ENCODE results near the gene TFEB.

TFEB gene

DNA sequence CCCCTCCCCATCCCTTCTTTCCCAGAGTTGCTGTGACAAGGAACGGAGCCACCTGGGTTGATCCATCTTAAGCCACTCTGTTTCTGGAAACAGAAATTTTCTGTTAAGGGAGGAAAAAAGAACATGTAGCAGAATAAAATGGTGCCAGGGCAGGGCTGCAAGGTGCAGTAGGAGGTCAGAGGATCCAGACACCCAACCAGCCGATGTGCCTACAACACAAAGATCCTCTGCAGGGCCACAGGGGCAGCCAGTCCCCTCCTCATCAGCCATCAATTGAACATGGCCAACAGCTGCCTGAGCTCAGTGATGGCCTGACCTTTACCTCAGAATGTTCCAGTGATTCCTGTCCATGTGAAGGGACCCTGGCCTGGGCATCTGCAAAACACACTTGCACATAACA is 85.3 kb downstream of the TFEB start:
- no peak for DNase-seq

DNA sequence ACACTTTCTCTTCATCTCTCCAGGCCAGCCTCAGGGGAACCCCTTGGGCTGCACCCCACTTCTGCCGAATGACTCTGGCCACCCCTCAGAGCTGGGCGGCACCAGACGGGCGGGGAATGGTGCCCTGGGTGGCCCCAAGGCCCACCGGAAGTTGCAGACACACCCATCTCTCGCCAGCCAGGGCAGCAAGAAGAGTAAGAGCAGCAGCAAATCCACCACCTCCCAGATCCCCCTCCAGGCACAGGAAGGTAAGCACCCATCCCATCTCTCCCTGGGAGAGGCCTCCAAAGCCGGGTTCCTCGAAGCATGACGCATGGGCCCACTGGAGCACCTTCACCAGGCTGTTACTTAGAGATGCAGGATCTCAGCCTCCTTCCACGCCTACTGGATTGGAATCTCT is 85.8 kb downstream of the TFEB start:
- no peak for DNase-seq

DNA sequence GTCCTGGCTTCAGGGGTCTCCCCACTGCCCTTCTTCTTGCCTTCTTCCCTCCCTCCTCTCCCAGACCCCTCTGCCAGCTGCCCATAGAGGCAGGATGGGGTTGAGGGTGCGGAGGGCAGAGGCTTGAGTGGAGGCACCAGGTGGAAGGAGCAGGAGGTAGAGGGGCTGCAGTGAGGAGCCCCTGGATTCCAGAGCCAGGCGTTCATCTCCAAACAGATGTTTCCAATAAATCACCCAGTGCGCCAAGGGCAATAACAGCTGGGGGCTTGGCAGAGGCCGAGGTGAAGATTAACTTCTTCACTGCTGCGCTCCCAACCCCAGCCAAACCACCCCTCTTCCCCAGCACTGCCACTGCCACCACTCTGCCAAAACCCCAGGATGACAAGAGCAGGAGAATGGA is 86.5 kb downstream of the TFEB start:
- DNase-seq, result no peak

DNA sequence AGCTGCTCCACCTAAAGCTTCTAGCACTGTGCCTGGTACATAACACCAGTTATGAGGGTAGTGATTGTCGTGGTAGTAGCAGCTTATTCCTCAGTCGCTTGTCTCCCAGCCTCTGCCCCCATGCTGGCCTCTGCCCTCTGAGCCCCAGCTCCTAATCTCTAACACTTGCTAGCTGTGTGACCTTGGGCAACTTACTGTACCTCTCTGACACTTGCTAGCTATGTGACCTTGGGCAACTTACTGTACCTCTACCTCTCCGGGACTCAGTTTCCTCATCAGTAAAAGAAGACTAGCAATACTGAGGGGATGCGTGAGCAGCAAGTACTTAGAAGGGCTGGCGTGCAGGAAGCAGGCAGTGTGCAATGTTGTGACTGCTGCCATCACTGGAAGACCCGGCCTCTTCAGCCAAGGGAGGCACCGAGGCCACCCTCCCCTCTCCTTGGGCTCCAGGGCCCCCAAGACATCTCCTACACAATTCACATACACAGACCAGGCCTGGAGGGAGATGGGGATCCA is 87.3 kb downstream of the TFEB start:
- DNase-seq, result no peak

DNA sequence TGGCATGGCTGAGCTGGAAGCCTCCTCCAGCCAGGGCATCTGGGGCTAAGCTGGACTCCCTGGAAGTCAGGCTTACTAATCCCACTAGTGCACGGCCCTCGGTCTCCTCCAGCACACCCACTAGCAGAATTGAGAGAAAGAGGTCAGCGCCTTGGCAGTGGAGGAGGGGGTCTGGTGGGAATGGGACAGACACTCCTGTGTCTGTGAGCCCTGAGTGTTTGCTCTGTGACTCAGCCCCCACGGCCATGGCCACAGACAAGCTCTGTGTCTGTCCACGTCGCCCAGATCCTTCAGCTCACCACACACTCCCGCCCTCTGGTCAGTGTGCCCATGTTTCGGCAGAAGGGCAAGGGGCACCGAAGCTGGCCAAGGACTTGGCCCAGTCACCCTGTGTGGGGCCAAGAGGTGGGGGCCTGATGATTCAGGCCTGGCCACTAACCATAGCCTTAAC is 88.3 kb downstream of the TFEB start:
- DNase-seq, result no peak

DNA sequence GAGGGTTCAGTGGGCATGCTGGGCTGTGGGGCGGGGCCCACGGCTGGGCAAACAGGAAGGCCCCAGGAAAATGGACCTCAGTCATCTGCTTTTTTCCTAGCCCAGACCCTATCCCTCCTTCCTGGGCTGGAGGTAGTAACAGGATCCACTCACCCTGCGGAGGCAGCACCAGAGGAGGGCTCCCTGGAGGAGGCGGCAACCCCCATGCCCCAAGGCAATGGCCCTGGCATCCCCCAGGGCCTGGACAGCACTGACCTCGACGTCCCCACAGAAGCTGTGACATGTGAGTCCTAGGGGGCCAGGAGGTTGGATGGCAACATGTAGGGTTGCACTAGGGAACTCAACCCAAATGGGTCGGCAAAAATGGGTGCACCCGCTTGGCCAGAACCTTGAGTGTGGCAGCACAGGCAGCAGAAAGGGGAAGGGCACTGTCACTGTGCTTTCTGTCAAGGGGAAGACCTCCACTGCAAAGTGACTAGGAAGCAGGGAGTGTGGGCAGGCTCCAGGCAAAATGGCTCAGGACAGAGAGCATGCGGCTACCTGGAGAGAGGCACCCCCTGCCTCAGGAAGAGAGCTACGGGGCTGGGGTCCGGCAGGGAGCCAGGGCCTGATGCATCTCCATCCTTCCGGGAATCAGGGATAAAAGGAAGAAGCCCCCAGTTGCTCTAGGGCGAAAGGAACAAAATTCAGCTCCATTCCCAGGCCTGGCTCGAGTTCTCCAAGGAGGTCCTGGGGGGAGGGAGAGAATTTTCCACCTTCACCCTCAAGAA is 89.2 kb downstream of the TFEB start:
- no peak for DNase-seq

DNA sequence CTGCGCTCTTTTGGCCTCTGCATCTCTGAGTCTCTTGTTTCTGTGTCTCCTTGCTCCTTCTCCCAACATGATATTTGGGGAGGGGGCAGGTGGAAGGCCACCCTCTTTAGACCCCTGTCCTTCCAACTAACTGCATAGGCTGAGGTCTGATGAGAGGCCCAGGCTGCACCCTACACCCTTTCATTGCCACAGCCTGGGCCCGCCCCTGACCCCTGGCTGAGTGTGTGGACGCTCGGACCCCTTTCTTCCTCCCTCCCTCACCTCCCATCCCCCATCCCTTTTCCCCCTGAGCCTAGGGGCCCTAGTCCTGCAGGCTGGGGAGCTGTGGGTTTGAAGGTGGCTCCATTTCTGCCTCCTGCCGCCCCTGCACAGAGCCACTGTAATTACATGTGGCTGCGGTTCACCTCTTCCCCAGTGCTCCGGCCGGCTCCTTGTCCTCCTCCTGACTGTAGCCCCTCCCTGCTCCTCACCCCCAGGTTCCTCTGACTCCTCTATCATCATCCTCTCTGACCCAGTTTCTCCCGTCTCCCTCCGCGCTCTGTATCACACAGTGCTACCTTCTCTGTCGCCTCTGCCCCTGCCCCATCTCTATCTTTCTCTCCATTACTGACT is 90.3 kb downstream of the TFEB start:
- DNase-seq, result no peak

DNA sequence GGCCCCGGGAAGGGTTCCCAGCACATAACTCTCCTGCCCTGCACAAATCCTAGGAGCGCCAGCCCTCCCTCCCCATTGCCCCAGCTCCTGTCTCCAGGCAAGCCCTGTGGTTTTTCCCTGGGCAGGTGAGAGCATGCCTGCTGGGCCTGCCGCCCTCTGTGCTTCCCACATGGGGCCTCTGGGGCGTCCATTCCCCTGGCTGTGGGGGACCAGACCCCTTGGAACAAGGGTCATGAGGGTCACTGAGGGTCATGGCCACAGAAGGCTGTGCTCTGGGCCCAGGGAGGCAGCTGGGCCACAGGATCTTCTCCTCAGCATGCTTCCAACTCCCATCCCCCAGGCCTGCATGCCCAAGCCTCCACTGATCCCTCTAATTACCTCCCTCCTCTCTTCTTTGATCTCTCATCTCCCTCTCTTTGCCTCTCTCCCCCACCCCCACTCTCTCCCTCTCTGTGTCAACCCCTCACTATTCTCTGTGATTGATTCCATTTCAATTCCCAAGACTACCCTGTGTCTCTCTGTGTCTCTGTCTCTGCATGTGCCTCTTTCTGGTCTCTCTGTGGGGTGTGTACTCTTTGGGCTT is 91.0 kb downstream of the TFEB start:
- no peak for DNase-seq

DNA sequence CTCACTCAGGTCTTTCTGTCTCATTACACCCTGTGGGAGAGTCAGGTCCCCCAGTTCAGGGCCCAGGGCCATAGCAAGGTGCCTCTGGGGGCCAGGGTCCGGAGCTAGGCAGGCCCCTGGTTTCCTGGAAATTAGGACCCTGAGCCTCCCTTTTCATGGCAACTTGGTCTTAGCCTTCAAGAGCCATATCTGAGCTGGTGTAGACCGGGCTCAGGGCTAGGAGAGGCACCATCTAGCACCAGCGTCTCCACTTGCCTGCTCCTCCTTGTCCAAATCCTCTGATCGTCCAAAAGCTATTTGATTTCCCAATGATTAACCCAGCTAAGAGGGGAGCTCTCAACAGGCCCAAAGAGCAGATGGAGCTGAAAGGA is 91.5 kb downstream of the TFEB start:
- no peak for DNase-seq

DNA sequence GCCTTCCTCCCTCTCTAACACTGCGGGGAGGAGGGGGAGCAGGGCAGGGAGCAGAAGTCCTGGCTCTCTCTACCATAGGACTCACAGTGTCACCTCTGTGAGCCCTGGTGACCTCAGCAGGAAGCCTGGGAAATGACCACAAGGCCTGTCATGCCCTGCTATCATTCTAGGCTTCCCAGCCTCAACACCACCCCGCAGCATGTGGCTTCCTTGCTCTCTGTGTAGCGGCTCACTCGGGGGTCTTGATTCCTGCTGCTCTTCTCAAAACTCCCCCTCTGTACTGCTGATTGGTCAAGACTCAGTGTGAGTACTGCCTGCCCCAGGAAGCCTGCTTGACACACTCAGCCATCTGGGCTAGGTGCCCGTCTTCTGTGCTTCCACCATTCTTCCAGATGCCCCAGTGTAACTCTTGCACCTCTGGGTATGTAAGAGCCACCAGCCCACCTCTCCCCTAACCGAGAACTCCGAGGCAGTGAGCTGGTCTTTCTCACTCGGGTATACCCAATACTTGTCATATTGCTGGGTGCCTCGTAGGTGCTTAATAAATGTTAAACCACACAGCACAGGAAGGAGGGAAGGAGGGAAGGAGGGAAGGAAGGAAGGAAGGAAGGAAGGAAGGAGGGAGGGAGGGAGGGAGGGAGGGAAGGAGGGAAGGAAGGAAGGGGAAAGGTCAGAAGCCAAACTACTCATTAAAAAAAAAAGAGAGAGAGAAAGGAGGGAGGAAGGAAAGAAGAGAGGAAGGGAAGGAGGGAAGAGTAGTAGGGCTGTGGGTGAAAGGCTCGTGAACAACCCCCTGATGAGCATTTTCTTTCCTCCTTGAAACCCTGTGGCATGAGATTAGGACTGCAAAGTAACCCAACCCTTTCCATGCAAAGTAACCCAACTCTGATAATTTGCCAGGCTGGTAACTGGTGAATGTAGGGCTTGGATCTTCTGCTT is 92.2 kb downstream of the TFEB start:
- DNase-seq, result no peak

DNA sequence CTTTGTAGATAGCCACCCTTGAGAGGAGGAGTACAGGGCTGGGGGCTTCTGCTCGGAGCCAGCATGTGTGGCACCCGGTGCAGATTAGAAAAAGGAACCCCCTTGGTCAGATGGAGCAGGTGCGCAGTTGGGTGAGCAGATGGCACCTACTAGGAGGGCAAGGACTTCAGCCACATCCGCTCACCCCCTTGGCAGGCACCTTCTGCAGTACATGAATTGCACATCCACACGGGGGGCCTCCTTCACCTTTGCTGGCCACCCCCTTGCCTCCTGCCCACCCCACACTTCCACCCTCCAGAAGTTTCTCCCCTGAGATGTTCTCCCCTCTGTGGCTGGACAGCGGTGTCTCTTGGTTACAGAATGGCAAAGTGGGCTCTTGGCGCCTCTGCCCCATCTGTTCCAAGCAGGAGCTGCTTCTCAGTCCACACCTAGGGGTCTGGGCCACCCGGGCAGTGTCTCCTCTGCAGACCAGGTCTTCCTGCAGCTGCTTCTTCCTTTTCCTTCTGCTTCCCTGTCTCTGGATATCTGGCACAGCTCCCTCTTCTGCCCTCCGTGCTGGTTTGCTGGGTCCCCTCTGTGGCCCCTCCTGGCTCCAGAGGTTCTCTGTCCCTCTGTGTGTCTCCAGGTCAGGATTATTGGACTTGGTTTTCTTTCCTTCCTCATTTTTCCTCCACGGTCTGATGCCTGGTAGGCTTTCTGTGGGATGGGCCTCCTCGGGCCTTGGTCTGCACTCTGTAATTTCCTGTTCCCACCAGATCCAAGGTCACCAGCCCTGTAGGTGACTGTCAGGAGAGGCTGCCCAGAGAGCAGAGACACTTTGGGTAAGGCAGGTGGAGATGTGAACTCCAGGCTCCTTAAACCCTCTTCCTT is 93.1 kb downstream of the TFEB start:
- DNase-seq, result no peak

DNA sequence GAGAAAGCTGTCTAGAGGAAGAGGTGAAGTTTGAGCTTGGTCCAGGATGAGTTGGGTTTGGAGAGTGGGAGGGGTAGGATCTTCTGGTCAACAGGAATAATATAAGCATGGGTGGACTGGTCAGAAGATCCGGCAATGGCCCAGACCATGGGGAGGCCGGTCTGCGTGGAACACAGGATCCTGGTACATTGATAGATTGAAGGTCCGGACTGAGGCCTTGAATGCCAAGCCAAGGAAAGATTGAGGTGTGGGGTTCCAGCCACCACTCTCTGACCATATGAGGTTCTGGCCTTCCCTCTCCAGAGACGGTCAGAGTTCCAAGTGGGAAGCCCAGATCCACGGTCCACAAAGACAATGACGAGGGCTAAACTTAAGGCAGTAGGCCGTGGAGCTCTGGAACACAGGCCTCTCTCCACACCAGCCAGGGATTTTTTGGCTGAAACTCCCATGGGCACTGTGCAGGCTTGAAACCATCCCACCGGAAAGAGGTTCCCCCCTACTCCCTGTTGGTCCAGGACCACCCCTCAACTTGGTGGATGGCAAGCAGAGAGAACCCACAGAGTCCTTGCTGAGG is 94.0 kb downstream of the TFEB start:
- no peak for DNase-seq

DNA sequence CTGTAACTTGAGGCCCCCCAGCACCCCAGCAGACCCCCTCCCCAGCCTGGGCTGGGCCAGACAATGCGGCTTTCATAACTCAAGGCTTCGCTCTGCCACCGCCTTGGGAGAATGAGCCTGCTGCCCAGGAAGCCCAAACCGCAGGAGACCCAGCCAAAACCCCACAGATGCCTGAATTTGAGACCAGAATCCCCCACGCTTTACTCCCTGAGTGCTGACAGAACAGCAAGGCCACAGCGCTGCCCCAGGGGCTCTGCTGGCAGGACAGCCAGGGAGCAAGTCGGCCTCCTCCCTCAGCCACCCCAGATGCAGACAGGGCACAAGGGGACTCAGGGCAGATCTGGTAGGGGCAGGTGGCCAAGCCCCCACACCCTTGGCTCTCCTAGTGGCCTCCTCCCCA is 95.0 kb downstream of the TFEB start:
- no peak for DNase-seq

DNA sequence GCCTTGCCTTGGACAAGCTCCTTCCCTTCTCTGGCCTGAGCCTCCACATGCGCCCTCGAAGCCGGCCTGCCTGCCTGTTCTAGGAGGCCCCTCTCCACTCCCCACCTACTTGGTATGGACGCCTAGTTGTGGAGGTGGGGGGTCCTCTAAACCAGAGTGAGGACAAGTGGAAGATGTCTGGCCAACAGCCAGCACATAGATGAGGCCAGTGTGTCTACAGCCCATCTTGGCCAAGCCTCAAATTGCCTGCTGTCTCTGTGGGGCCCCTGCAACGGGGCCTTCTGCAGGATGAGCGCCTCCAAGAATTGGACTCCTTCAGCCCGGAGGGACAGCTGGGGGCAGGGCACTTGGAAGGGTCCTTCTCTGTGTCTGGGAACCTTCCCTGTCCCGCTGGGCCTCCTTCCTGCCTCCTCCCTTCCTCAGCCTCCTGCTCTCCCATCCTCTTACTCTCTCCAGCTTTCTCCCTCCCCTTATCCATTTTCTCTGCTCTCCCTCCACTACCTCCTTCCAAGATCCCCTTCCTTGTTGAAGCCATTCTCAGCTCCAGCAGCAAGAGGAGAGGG is 95.5 kb downstream of the TFEB start:
- no peak for DNase-seq

DNA sequence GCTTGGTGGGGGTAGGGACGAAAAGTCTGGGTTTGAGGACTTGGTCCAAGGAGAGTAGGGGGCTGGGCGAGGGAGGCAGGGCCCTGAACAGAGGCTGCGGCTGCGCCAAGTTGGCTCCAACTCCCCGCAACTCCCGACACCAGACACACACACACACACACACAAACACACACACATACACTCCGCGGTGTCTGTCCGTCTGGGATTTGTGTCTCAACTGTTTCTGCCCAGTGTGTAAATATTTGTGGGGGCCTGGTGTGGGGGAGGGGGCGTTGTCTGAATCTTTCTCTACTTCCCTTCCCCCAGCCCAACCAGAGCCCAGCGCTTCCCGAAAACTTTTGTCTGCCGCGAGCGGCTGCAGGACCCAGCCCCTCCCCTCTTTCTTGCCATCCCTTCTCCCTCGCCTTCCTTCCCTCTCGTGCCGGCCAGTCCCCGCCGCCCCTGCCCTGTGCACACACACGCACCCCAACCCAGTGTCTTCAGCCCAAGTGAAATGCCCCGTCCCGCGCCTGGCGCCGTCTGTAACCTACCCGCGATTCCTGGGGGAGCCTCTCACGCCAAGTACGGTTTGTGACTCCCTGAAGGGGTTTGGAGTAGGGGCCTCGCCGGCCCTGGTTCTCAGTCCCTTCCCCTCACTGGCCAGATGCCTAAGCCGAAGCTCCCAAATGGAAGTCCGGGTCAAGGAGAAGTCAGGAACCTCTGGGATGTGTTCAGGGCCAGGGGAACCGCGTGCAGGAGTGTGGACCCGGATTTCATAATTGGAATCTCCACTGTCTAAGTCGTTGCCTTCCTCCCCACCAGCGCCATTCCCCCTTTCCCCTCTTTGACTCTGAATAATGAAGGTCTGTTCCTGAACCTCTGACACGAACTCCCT is 96.2 kb downstream of the TFEB start:
- DNase-seq, result no peak

DNA sequence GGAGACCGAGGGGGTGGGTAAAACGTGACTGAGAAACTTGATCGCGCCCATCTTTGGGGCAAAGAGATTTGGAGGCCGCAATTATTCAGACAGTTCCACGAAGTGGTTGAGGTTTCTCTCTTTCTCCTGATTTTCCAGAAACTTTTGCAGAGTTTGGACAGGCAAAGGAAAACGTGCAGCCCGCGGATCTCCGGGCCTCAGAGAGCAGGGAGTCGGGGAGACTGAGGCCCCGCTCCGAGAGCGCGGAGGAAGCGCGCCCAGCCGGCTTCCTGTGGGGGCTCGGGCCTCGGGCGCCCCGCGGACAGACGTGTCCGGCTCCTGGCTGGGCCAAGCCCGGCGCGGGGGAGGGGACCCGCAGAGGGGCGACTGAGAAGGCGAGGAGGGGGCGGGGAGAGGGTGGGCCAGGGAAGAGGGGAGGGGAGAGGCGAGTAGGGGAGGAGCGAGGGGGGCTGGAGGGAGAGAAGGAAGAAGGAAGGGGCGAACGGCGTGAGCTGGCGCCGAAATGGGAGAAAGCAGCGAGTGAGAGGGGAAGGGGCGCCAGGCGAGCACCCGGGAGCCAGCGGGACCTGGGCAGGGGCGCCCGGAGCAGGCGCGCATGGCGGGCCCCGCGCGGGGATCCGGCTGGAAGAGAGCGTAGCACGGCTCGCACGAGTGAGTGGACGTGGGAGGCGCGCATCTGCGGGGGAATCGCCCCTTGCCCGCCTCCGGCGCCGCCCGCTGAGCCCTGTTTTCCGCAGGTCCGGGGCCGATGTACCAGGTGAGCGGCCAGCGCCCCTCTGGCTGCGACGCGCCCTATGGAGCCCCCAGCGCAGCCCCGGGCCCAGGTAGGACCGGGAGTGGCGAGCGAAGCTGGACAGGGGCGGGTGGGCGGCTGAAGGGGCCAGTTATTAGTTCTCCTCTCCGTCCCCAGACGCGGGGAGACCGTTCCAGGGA is 97.1 kb downstream of the TFEB start, which contains the start of gene MDFI:
Gene MDFI, plus strand, starts transcription at position 467 of the 933 bp plus-strand sequence. Its CDS starts 282 bp downstream, at position 749.
- DNase-seq, result no peak

DNA sequence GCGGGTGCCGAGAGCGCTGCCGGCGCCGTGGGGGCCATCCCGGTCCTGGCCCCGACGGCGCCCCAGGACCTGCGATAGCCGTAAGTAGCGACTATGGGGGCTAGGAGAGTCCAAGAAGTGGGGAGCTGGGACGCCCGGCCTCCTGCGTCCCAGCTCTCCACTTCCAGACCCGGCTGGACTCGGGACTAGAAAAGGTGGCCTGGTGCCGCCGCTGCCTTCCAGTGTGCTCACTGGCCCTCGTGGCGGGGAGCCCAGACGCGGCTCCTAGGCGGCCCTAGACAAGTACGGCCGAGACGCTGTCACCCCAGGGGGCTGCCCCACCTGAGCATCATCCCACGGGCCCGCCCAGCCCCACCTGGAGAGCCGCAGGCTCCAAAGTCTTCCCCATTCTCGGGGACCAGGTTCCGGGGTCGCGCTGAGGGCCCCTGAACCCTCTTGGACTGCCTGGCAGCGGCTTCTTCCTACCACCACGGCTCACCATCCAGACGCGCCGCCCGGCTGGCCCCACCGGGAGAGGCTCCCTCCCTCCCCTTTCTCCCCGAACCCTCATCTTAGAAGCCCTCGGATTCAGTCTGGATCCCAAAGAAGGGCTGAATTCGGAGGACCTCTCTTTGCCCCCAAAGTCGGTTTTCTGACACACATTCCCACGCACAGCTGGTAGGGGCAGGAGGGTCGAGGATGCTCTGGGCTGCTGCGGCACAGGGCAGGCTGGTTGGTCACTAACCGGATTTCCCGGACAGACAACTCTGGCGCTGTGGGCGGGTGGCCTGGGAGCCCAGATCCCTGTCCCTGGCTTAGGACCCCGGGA is 98.0 kb downstream of the TFEB start:
- no peak for DNase-seq

DNA sequence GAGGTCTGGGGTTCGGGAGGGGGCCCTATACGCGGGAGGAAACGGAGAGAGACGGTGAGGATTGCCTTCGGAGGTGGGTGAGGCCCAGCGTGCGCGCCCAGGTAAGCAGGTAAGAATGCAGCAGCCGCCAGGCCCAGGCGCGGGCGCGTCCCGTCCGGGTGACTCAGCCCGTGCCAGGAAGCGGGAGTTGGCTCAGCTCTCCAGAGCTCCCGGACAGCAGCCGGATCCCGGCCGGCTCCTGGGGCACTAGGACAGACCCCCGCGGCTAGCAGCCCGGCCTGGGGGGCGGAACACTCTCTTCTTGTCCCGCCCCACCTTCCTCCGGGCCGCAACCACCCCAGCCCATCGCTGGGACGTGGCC is 98.6 kb downstream of the TFEB start:
- no peak for DNase-seq

Data from T-helper 9 cell (primary cell).